GM12878 (cell line): ENCODE results near the gene CSF1. TPM values are rescaled to one million over a fixed set of nuclear protein-coding genes. Genes with fewer than 3 reads are reported as not detected.

Experiments
- ATAC-seq: fragments of 200-7000 bp; cut with Tn5 transposase; 3 replicates; pipeline ENCODE4 v1.9.1; 2020; ENCODE audit warnings: mild to moderate bottlenecking, moderate library complexity
- BruUV-seq: library from RNA; stranded (reverse); fragments of 400-500 nt; replicated peaks from 2 replicates; lab custom pipeline; 2021; lab: Mats Ljungman, UMichigan
- CTCF ChIA-PET: fragments of 300-600 bp; sonication (Branson Sonifier 250); formaldehyde crosslinking; extraction: SDS; loops from one replicate; lab custom pipeline; 2021; ENCODE audit warnings: inconsistent platforms; lab: Yijun Ruan, JAX
- POLR2A ChIA-PET: fragments of 350-600 bp; formaldehyde crosslinking; extraction: SDS; loops from one replicate; lab custom pipeline; 2021; ENCODE audit warnings: inconsistent platforms; lab: Charles Lee
- RAD21 ChIA-PET: fragments of 300-600 bp; sonication (Branson Sonifier 250); formaldehyde crosslinking; loops from one replicate; lab custom pipeline; 2023; ENCODE audit warnings: antibody characterized with exemption; ENCODE audit not compliant: unreplicated experiment; lab: Charles Lee
- SMC1A ChIA-PET: fragments of 300-600 bp; sonication (Branson Sonifier 250); formaldehyde crosslinking; loops from one replicate; lab custom pipeline; 2023; ENCODE audit not compliant: unreplicated experiment, uncharacterized antibody; lab: Charles Lee
- DNase-seq: peaks from one replicate; pipeline ENCODE4 v3.0.0-alpha.2; 2011; ENCODE audit warnings: low read depth, low spot score
- FAIRE-seq: peaks from 3 replicates; lab custom pipeline; 2011; peaks lifted over from hg19 to GRCh38; lab: Jason Lieb, UNC
- H2AFZ ChIP-seq: 2 replicates; pipeline ENCODE4 v1.6.0; 2011; ENCODE audit warnings: low read depth, low read length, control low read depth; ENCODE audit not compliant: control insufficient read depth
- H3K27ac ChIP-seq: 2 replicates; pipeline ENCODE4 v1.5.1; 2011; ENCODE audit warnings: control low read depth; ENCODE audit not compliant: control insufficient read depth, insufficient read depth
- H3K27me3 ChIP-seq, 2 experiments: replicated peaks in 1 of 2; 2 replicates each; pipeline versions ENCODE4 v1.6.0 to v1.6.1; 2011; ENCODE audit warnings: low read length in 1 of 2; ENCODE audit not compliant: control insufficient read depth in 2 of 2, insufficient read depth in 2 of 2
- H3K36me3 ChIP-seq, 2 experiments: 2 replicates each; pipeline ENCODE4 v1.5.1; 2011; ENCODE audit warnings: low read length in 1 of 2; ENCODE audit not compliant: control insufficient read depth in 2 of 2, insufficient read depth in 2 of 2
- H3K4me1 ChIP-seq: 2 replicates; pipeline ENCODE4 v1.6.1; 2011; ENCODE audit warnings: mild to moderate bottlenecking, low read length, moderate library complexity, mixed read lengths; ENCODE audit not compliant: control insufficient read depth, insufficient read depth
- H3K4me2 ChIP-seq: 2 replicates; pipeline ENCODE4 v1.6.0; 2011; ENCODE audit warnings: control low read depth; ENCODE audit not compliant: control insufficient read depth, insufficient read depth
- H3K4me3 ChIP-seq: fragments of 200-600 bp; sonication (generic); 2 replicates; pipeline ENCODE4 v1.5.1; 2016
- H3K79me2 ChIP-seq: 2 replicates; pipeline ENCODE4 v1.6.0; 2011; ENCODE audit warnings: low read length; ENCODE audit not compliant: control insufficient read depth, insufficient read depth
- H3K9ac ChIP-seq: 2 replicates; pipeline ENCODE4 v1.8.0; 2011; ENCODE audit warnings: low read length, control low read depth, mixed read lengths; ENCODE audit not compliant: control insufficient read depth, insufficient read depth
- H3K9me3 ChIP-seq: replicated peaks from 3 replicates; pipeline ENCODE4 v1.5.1; 2011; ENCODE audit warnings: mild to moderate bottlenecking, low read length; ENCODE audit not compliant: control insufficient read depth, insufficient read depth
- H4K20me1 ChIP-seq: 2 replicates; pipeline ENCODE4 v1.6.0; 2011; ENCODE audit not compliant: control insufficient read depth, insufficient read depth
- ATF7 ChIP-seq: fragments of 450-650 bp; IDR thresholded peaks from 2 replicates; pipeline ENCODE4 v1.6.1; 2016; ENCODE audit warnings: low read depth, mild to moderate bottlenecking
- CBX5 ChIP-seq: sonication (generic); IDR thresholded peaks from 2 replicates; pipeline ENCODE4 v1.6.1; 2016; ENCODE audit warnings: low read depth, moderate library complexity, mild to moderate bottlenecking, inconsistent platforms
- EED ChIP-seq: sonication (generic); IDR thresholded peaks from 2 replicates; pipeline ENCODE4 v1.6.1; 2016; ENCODE audit warnings: antibody characterized with exemption, low read depth
- KAT2A ChIP-seq: conservative IDR thresholded peaks from 2 replicates; pipeline ENCODE4 v1.6.1; 2011; ENCODE audit warnings: low read depth, low read length; ENCODE audit not compliant: control insufficient read depth
- MEF2B ChIP-seq: fragments of 450-650 bp; IDR thresholded peaks from 2 replicates; pipeline ENCODE4 v1.6.1; 2018; ENCODE audit warnings: mild to moderate bottlenecking, moderate library complexity; ENCODE audit not compliant: partially characterized antibody, poor library complexity, severe bottlenecking
- PAX5 ChIP-seq: IDR thresholded peaks from 2 replicates; pipeline ENCODE4 v1.6.1; 2011; ENCODE audit warnings: low read depth, low read length, borderline replicate concordance
- POLR2AphosphoS5 ChIP-seq: IDR thresholded peaks from 2 replicates; pipeline ENCODE4 v1.6.1; 2011; ENCODE audit warnings: mild to moderate bottlenecking, low read length, inconsistent platforms
- RAD21 ChIP-seq: IDR thresholded peaks from 2 replicates; pipeline ENCODE4 v1.6.1; 2011; ENCODE audit warnings: mild to moderate bottlenecking, low read depth, low read length, moderate library complexity; ENCODE audit not compliant: insufficient read depth
- RELA ChIP-seq: fragments of 450-650 bp; IDR thresholded peaks from 2 replicates; pipeline ENCODE4 v1.8.0; 2014; ENCODE audit warnings: borderline replicate concordance; ENCODE audit not compliant: partially characterized antibody
- TCF12 ChIP-seq: IDR thresholded peaks from 2 replicates; pipeline ENCODE4 v1.6.1; 2011; ENCODE audit warnings: low read depth, mild to moderate bottlenecking, low read length
- ZNF592 ChIP-seq: fragments of 450-650 bp; IDR thresholded peaks from 2 replicates; pipeline ENCODE4 v1.6.1; 2017; ENCODE audit warnings: mild to moderate bottlenecking, moderate library complexity
- ZSCAN29 ChIP-seq: fragments of 450-650 bp; IDR thresholded peaks from 2 replicates; pipeline ENCODE4 v1.6.1; 2017; ENCODE audit warnings: mild to moderate bottlenecking, moderate library complexity
- WGBS: methylation state at CpG from one replicate; pipeline ENCODE4 v1.1.6; 2016; ENCODE audit warnings: low lambda C conversion rate; ENCODE audit not compliant: insufficient replicate concordance, insufficient coverage; ENCODE audit errors: missing lambda C conversion rate; 5-methylcytosine and 5-hydroxymethylcytosine counted together
- in situ Hi-C: fragments of 300-500 bp; cut with MboI; formaldehyde crosslinking; loops from 9 replicates; pipeline ENCODE4 v1.14.3; 2018; ENCODE audit warnings: mixed read lengths
- intact Hi-C: fragments of 100-400 bp; cut with micrococcal nuclease; formaldehyde crosslinking; loops from one replicate; pipeline ENCODE4 v1.14.2; 2022; ENCODE audit not compliant: unreplicated experiment
- polyA plus RNA-seq, 11 experiments: library from polyadenylated mRNA; depleted of rRNA in 4 of 11; unstranded in 6 of 11; stranded (reverse) in 5 of 11; fragments of >200 nt; fragmentation: Nextera tagmentation in 4 of 11; fragmentation: Illumina TruSeq in 1 of 11; extraction: Ambion mirVana in 4 of 11; extraction: Trizol in 1 of 11; gene quantifications; 1 replicate in 1 of 11; 2 replicates in 10 of 11; pipeline versions ENCODE4 v1.2.1 to v1.2.3, GENCODE V29; 2011 to 2016; ENCODE audit warnings: inconsistent platforms in 2 of 11, missing spikeins in 2 of 11, low read depth in 1 of 11
- total RNA-seq, 4 experiments: library from RNA; depleted of rRNA in 3 of 4; stranded (reverse); fragments of >200 nt in 3 of 4; fragmentation: Illumina TruSeq in 1 of 4; extraction: Trizol in 1 of 4; gene quantifications; 2 replicates each; pipeline versions ENCODE4 v1.2.1 to v1.2.3, GENCODE V29; 2013 to 2021

Gene CSF1
- total and polyA plus RNA-seq, 10 of the 15 experiments (the other 5 are each of a cell fraction or from before 2014, with no cell fraction given) = 1.2 to 32.4 (median 13.0) TPM

GRCh38 chr1:109877317-109877771 is 33.3 kb upstream of the CSF1 start:
- Histone ChIP-seq H2AFZ (no peak overlapping the region; the same call in 1 of the 2 replicates), H3K9ac (no peak overlapping the region), H3K4me1 (no peaks in the 10 kb centered on the region; the same call in 1 of the 2 replicates), H3K79me2 (no peaks in the 10 kb centered on the region), H4K20me1 (no peaks in the 10 kb centered on the region), H3K27me3 (no peaks in the 10 kb centered on the region), H3K9me3 (no peaks in the 10 kb centered on the region), H3K4me2 (no peak overlapping the region), H3K36me3 (no peaks in the 10 kb centered on the region), H3K4me3 (no peak overlapping the region), H3K27ac (no peak overlapping the region)
- ChIA-PET SMC1A (interaction anchor here (2.8 kb wide), 1 partner anchor 35 kb away, joined by 10 read pairs; no protein-coding TSS in a partner anchor), POLR2A (interaction anchor here (0.6 kb wide), 1 partner anchor 28 kb away, joined by 3 read pairs; no protein-coding TSS in a partner anchor), CTCF (interaction anchor here (0.6 to 1.0 kb wide), 4 partner anchors 11 to 241 kb away, joined by 3 read pairs; partner anchors contain the start of gene AHCYL1), RAD21 (no interaction called here)
- ATAC-seq (peak; percentile 57), FAIRE-seq (no peak), DNase-seq (no peak)
- intact Hi-C loops (no loop called here), in situ Hi-C loops (no loop called here)
- no peak for TF ChIP-seq ZSCAN29
- peak; percentile 59 for TF ChIP-seq EED
- 0 out of 2 replicates have a peak, but pooled peaks have one; percentile 24 for TF ChIP-seq PAX5
- TF ChIP-seq ATF7 = 0 out of 2 replicates have a peak, but pooled peaks have one; percentile 12
- no peak for TF ChIP-seq CBX5
- no TSS peak for BruUV-seq
- WGBS = 87% methylated on average over 13 of the region's 13 CpGs

GRCh38 chr1:109877776-109878175 is 32.9 kb upstream of the CSF1 start:
- no peak for DNase-seq
- Histone ChIP-seq H3K4me1 (no peaks in the 10 kb centered on the region; the same call in 1 of the 2 replicates), H3K79me2 (no peaks in the 10 kb centered on the region), H3K9me3 (no peaks in the 10 kb centered on the region), H4K20me1 (no peaks in the 10 kb centered on the region), H3K9ac (no peak overlapping the region), H3K27ac (no peak overlapping the region), H3K36me3 (no peaks in the 10 kb centered on the region), H3K27me3 (no peaks in the 10 kb centered on the region), H2AFZ (no peak overlapping the region; the same call in 1 of the 2 replicates), H3K4me3 (no peak overlapping the region), H3K4me2 (no peak overlapping the region)
- no TSS peak for BruUV-seq
- in situ Hi-C loops = no loop called here
- no peak for FAIRE-seq
- WGBS = 0% methylated on average over 3 of the region's 3 CpGs
- intact Hi-C loops = no loop called here
- ChIA-PET POLR2A (no interaction called here), RAD21 (interaction anchor here (1.5 kb wide), 1 partner anchor 10 kb away, joined by 4 read pairs; no protein-coding TSS in a partner anchor), SMC1A (interaction anchor here (2.8 kb wide), 1 partner anchor 34 kb away, joined by 10 read pairs; no protein-coding TSS in a partner anchor), CTCF (interaction anchor here (0.6 to 1.6 kb wide), 3 partner anchors 101 to 241 kb away, joined by 3 read pairs; partner anchors contain the start of gene AHCYL1)
- ATAC-seq = no peak; the same call in 2 of the 3 replicates
- no peak for TF ChIP-seq ZNF592
- no peak for TF ChIP-seq KAT2A
- TF ChIP-seq RAD21 = no peak
- no peak for TF ChIP-seq RELA
- no peak for TF ChIP-seq TCF12
- TF ChIP-seq POLR2AphosphoS5 = no peak
- TF ChIP-seq MEF2B = peak; percentile 82
